GM19463 (cell line): Measurements from ENCODE around the gene MBD5.
A peak's percentile ranks its signal among the peaks of the same experiment; 100 is the strongest.
"Not testable (repeated sequence)": the region's sequence is repeated elsewhere in the genome, so short reads cannot be mapped to it uniquely, and the experiment has no call there.

Experiments used
- ATAC-seq: cut with Tn5 transposase; IDR thresholded peaks from one replicate; pipeline ENCODE4 v1.9.1; 2021; ENCODE audit warnings: mild to moderate bottlenecking, moderate library complexity; ENCODE audit not compliant: unreplicated experiment

The MBD5 gene

DNA sequence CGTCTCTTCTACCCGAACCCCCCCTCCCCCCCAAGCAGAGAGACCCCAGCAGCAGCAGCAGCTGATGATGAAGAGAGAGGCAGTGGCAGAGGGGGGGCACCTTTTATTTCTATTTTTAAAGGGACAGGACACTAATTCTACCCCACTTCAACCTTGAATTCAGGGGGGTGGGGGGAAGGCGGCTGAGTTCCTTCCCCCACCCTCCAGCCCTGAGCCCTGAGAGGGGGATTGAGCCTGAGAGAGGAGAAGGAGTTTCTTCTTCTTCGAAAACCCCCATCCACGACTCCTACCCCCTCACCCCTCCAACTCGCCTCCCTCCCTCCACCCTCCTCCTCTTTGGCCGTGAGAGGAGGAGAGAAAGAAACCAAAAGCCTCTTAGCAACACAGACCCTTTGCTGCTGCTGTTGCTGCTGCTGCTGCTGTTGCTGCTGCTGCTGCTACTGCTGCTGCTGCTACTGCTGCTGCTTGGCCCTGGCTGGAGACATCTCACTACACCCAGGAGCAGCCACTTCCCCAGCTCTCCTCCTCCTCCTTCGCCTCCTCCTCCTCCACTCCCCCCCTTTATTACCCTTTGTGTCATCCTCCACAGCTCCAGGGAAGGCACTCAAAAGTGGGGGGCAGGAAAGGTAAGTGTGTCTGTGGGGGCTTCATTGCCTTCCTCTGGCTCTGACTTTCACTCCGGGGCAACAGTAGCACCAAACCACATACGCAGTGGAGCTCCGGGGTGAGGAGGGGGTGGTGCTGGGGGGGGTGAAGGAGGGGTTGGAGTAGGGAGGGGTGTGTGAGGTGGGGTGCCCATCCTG lies at the start of gene MBD5:
Gene MBD5, plus strand, starts transcription at position 33 of the 803 bp plus-strand sequence.
- ATAC-seq = peak; percentile 33

DNA sequence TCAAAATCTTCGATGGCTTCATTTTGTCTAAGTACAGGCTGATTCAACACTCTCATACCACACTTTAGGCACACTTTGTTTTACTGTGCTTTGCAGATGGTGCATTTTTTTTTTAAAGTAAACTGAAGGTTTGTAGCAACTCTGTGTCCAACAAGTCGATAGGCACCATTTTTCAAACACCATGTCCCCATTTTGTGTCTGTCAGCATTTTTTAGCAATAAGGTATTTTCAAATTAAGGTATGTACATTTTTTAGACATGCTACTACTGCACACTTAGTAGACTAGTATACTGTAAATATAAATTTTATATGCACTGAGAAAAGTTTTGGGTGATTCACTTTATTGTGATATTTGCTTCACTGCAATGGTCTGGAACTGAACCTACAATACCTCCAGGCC lies 44.8 kb upstream of the MBD5 start:
- ATAC-seq = no peak

DNA sequence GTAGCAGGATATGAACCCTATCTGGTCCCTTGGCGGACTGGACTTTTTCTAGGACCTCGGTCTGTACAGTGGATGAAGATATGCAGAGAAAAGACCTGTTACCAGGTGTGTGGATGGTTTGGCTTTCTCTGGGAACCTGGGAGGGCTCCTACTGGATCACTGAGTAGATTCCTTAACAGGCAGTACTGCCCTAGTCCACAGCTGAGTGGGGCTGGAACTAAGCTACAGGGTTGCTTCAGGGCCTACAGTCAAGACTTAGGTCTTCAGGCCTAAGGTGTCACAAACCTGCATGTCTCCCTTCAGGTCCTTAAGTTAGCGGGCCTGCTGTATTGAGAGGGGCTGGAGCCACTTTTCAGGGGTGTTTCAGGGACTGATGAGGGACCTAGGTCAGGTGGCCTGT lies 43.2 kb upstream of the MBD5 start:
- no peak for ATAC-seq

DNA sequence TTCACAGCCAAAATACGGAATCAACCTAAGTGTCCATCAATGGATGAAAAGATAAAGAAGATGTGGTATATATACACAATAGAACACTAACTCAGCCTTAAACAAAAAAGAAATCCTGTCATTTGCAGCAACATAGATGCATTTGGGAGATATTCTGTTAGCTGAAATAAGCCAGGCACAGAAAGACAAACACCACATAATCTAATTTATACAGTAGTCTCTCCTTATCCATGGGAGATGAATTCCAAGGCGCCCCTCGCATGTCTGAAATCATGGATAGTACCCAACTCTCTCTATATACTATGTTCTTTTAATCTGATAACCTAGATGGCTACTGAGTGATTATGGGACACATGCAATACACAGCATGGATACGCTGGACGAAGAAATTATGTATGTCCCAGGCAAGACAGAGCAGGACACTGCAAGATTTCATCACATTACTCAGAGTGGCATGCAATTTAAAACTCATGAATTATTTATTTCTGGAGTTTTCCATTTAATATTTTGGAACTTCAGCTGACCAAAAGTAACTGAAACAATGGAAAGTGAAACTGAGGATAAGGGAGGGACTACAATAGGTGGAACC lies 39.9 kb upstream of the MBD5 start:
- no peak for ATAC-seq

DNA sequence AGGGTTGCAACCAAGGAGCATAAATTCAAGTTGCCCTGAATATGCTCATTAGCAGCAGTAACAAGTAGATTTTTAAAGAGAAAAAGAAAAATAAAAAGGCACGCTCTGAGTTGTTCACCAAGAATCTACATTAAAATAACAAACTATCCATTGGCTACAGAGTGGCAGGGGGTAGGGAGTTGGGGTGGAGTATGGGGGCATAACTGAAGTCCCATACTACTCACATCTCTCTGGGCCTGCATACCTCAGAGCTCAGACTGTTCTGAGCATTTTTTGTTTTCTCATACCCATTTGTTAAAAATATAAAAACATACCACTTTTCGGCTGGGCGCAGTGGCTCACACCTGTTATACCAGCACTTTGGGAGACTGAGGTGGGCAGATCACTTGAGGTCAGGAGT lies 31.8 kb upstream of the MBD5 start:
- ATAC-seq = no peak

DNA sequence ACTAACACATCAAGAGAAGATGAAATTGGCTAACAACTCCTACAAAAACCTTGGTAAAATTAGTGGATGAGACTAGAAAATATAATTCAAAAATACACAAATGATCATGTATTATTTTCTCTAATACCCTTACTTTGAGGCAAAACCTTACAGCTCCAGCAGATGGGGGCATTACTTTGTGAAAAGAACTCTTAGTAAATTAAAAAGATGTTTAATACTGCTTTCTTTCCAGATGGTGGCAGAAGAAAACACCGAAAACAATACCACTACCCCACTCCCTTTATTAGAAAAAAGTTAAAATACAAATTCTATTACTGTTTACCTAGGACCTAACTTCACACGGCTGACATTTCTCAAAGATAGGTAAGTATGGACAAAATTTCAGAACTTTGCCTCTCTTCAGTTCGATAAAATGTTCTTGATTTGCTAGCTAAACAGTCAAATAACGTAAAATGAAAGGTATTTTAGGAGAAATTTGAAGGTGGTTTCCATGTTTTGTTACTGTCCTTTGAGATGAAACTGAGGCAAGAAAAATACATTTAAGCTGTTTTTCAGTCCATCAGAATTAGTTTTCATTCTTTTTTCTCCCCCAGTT lies 31.0 kb upstream of the MBD5 start:
- ATAC-seq = peak; percentile 84

DNA sequence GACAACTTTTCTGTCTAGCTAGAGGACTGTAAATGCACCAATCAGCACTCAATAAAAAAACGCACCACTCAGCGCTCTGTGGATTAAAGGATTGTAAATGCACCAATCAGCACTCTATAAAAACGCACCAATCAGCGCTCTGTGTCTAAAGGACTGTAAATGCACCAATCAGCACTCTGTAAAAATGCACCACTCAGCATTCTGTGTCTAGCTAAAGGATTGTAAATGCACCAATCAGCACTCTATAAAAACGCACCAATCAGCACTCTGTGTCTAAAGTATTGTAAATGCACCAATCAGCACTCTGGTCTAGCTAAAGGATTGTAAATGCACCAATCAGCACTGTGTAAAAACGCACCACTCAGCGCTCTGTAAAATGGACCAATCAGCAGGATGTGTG lies 25.9 kb upstream of the MBD5 start:
- not testable (repeated sequence) for ATAC-seq

DNA sequence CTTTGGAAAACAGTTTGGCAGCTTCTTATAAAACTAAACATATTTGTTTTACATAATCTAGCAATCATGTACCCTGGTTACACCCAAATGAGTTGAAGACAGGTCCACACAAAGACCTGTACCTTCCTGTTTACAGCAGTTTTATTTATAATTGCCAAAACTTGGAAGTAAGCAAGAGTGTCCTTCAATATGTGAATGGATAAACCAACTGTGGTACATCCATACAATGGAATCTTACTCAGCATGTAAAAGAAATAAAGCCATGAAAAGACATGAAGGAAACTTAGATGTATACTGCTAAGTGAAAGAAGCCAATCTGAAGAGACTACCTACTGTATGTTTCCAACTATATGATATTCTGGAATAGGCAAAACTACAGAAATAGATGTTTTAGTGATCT lies 24.1 kb upstream of the MBD5 start:
- no peak for ATAC-seq

DNA sequence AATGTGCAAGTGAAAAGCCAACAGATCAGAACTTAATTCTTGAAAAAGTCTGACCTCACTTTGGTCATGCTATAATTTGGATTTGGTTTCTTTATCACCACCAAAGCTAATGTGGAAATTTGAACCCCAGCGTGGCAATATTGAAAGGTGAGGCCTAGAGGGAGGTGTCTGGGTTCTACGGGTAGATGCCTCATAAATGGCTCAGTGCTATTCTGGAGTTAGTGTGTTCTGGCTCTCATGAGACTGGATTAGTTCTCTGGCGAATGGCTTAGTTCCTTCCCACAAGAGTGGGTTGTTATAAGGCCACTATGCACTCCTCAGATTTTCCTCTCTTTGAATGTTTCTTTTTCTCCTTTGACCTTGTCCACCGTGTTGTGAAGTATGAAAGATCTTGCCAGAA lies 22.7 kb upstream of the MBD5 start:
- ATAC-seq = no peak

DNA sequence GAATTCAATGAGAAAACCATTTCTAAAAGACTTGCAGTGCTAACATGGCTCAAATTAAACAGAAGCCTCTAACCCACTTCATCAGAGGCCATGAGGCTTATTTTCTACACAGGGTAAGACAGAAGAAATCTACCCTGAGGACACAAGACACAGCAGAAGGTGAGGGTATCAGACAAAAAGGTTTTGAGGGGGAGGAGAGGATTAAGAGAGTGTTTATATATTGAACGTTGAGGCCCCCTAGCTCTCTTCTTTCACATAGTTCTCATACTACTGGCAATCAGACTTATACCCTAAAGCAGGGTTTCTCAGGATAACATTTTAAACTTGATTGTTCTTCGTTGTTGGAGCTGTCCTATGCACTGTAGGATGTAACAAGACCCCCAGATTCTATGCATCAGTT lies 21.8 kb upstream of the MBD5 start:
- ATAC-seq = no peak

DNA sequence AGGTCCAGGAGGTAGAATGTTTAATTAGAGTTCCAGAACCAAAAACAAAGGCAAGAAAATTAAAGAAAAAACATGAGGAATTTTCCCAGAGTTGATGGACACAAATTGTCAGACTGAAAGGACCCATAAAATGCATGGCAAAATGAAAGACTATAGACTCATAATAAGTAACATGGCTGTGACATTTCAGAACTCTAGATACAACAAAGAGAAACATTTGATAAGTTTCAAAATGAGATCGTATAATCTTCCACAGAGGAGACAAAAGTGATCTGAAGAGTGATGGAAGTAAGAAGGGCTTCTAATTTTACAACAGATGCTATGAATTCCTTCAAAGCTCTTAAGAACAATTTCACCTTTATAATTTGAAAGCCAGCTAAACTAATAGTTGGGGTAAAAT lies 20.8 kb upstream of the MBD5 start:
- no peak for ATAC-seq

DNA sequence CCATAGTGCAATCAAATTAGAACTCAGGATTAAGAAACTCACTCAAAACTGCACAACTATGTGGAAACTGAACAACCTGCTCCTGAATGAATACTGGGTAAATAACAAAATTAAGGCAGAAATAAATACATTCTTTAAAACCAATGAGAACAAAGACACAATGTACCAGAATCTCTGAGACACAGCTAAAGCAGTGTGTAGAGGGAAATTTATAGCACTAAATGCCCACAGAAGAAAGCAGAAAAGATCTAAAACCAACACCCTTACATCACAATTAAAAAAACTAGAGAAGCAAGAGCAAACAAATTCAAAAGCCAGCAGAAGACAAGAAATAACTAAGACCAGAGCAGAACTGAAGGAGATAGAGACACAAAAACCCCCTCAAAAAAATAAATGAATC lies 18.5 kb upstream of the MBD5 start:
- ATAC-seq = not testable (repeated sequence)

DNA sequence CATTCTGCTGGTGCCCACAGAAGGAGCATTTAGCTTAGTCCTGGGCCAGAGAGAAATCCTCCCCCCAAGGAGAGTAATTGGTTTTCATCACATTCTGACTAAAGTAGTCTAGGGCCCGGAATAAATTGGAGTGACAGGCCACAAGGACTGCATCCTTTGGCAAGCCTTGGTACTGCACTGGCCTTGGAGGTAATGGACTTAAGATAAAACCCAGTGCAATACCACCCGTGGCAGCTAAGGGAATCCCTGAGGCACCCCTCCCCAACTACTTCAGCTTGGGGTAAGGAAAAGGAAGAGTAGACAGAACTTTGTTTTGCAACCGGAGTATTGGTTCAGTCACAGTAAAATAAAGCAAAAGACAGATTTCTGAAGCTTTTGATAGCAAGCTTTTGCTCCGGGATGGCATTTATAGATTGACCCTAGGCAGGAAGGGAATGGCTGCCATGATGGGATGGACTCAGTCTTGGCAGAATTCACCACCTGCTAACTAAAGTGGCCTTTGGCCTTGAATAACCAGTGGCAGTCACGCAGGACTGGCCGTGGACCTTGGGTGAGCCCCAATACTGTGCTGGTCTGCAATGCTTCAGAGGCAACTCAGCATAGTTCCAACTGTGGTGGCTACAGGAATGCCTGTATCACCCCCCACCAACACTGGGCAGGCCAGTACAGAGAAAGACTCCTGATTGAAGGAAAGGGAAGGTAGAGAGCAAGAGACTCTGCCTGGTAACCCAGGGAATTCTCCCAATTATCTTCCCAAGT lies 14.5 kb upstream of the MBD5 start:
- no peak for ATAC-seq

DNA sequence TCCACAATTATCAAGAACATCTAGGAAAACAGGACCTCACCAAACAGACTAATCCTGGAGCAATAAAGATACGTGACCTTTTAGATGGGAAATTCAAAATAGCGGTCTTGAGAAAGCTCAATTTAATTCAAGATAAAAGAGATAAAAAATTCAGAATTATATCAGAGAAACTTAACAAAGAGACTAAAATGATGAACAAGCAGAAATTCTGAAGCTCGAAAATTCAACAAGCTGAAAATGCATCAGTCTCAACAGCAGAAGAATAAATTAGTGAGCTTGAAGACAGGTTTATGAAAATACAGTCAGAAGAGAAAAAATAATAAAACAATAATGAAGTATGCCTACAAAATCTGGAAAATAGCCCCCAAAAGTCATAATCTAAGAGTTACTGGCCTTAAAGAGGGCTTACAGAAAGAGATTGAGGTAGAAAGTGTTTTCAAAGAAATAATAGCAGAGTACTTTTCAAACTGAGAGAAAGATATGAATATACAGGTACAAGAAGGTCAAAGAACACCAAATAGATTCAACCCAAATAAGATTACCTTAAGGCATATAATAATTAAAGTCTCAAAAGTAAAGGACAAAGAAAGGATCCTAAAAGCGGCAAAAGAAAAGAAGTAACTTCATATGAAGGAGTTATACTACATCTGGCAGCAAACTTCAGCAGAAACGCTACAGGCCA lies 13.5 kb upstream of the MBD5 start:
- no peak for ATAC-seq

DNA sequence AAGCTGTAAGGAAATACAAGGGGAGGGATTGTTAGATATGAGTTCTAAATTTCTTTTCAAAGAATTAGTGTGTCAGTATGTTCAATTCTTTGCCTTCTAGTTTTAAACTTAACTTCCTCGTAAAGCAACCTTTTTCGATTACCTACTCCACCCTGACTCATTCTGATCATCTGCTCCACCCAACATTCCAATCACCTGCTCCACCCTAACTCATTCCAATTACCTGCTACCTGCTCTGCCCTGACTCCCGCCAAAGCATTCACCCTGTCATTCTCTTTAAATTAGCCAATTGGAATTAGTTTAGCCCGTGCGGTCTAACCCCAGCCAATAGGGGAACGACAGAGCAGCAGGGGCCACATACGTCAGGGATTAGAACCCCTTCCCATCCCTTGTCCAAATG lies 12.5 kb upstream of the MBD5 start:
- ATAC-seq = not testable (repeated sequence)

DNA sequence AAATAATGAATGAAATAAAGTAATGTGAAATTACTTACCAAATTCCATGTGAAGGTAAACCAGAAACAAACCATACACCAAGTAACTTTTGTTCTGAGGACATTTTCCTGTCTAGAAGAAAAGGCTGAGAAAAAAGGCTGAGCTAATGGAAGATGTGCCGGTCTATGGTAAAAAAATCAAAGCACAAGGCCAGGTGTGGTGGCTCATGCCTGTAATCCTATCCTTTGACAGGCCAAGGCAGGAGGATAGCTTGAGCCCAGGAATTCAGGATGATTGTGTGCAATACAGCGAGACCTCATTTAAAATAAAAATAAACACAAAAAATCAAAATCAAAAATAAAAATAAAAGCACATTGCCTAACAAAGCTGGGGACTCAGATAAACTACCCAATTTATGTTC lies 7.0 kb upstream of the MBD5 start:
- ATAC-seq = no peak

DNA sequence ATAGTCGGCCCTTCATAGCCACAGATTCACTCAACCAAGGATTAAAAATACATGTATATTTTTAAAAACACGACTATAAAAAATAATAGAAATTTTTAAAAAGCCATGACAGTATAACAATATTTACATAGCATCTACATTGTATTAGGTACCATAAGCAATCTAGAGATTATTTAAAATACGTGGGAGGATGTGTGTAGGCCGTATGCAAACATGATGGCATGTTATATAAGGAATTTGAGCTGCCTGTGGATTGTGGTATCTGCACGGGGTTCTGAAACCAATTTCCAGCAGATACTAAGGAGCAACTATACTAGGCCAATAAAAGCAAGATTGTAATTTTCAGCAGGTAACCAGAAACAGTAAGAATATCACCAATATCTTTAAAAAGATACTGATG lies 6.3 kb upstream of the MBD5 start:
- ATAC-seq = no peak

DNA sequence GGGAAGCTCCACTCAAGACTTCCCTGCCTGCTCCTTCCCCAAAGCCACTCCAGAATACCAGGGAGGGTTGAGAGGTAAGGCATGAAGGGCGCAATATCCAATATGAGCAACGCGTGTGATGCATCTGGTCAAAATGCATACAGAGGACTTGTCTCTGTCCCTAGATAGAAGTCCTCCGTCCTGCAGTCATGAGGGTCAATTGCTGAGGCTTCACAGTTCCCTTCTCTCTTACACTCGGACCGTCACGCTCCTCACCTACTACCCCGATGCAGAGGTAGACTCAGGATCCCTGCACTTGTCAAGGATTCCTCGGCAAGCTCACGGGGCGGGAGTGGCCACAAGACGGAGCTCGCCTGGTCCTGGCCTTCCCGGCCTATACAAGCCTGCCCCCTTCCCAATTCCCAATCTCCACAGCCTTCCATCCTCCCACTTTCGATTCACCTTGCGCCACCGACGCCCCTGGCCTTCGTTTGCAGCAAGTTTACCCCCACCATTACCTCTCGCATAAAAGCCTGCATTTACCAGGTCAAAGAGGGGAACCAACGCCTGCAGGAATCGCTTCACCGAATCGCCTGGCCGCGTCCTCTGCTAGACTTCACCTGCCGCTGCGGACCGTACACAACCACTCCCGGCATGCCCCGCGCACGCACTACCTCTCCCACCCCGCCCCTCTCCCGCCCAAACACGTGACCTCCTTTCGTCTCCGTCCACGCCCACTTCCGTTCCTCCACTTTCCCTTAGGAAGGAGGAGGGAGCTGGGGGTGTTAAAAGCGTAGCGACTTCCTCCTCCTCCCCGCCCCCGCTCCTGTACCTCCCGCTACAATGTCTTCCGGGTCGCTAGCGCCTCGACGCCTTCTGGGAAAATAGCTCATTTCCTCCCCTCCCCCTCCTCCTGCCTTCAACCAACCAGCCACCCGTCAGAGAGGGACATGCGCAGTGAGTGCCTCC lies 506 bp upstream of the MBD5 start, which contains the start of gene ORC4:
Gene ORC4, minus strand, starts transcription at position 627 of the 948 bp plus-strand sequence. CDS start 44,779 bp downstream, outside the sequence.
- peak; percentile 76 for ATAC-seq

DNA sequence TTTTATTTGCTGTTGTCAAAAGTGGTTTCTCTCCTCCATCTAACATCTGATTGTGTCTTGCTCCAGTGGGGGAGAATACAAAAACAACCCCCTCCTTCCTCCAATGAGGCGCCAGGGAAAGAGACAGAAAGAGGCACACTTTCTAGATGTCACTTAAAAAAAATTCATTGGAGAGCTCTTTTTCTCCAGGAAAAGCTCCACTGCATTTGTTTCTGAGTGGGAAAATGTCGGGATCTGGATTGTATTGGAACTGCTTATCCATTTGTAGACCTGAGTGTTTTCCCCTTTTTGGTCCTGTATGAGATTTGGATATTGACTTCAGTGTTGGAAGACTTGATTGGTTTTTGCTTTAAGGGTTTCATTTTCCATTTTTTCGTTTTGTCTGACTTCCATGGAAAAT lies 995 bp downstream of the MBD5 start:
- no peak for ATAC-seq

DNA sequence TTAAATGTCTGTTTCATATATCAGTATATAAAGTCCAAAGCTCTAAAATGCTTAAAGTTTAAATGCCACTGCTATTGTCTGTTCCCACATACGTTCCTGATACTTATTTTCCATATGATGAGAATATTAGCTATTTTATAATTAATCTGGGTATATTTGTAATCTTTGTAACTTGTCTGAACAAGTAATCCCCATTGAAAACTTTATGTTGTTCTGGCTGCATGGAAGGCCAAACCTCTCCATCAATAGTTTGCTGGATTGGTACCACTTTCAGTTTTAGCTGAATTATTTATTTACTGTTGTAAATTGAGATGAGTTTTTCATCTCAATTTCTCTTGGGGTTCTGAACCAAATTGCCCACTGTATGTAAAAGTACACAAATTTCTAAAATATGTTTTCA lies 1.5 kb downstream of the MBD5 start:
- no peak for ATAC-seq
